ENCODE measurements around the gene SLAIN1.

DNA sequence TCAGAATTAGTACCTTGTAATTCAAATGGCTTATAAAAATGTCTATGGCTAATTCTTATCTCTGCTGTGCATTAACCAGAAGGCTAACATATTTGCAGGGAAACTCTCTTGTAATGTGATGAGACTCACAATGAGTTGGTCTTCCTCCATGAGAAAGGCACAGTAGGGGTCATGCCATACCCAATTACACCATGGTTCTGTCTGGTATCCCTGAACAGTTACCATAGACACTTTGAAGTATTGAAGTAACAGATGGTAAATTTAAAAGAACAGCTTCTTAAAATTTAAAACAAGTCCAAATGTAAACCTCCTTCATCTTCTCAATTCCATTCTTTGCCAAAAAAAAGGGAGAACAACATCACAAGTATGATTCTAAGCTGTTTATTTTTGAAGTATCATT is 22.6 kb upstream of the SLAIN1 start:
- TF ChIP-seq POLR2AphosphoS5 (IDR thresholded peaks at IDR 0.05) (no peak), POLR2A (IDR thresholded peaks at IDR 0.05) (no peak)
- TF ChIP-seq, protein P1, sequence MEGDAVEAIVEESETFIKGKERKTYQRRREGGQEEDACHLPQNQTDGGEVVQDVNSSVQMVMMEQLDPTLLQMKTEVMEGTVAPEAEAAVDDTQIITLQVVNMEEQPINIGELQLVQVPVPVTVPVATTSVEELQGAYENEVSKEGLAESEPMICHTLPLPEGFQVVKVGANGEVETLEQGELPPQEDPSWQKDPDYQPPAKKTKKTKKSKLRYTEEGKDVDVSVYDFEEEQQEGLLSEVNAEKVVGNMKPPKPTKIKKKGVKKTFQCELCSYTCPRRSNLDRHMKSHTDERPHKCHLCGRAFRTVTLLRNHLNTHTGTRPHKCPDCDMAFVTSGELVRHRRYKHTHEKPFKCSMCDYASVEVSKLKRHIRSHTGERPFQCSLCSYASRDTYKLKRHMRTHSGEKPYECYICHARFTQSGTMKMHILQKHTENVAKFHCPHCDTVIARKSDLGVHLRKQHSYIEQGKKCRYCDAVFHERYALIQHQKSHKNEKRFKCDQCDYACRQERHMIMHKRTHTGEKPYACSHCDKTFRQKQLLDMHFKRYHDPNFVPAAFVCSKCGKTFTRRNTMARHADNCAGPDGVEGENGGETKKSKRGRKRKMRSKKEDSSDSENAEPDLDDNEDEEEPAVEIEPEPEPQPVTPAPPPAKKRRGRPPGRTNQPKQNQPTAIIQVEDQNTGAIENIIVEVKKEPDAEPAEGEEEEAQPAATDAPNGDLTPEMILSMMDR (IDR thresholded peaks at IDR 0.05): no peak

Measured in stomach (tissue), 4 donors.